DMS153 treated with DMSO at 0.1 percent for 48 hours (cell line): ENCODE measurements around the gene MAP4K4.

ENCODE experiments used
- DNase-seq: peaks from one replicate; lab custom pipeline; 2025; ENCODE audit not compliant: unreplicated experiment; lab: John Stamatoyannopoulos, UW

MAP4K4 gene

DNA sequence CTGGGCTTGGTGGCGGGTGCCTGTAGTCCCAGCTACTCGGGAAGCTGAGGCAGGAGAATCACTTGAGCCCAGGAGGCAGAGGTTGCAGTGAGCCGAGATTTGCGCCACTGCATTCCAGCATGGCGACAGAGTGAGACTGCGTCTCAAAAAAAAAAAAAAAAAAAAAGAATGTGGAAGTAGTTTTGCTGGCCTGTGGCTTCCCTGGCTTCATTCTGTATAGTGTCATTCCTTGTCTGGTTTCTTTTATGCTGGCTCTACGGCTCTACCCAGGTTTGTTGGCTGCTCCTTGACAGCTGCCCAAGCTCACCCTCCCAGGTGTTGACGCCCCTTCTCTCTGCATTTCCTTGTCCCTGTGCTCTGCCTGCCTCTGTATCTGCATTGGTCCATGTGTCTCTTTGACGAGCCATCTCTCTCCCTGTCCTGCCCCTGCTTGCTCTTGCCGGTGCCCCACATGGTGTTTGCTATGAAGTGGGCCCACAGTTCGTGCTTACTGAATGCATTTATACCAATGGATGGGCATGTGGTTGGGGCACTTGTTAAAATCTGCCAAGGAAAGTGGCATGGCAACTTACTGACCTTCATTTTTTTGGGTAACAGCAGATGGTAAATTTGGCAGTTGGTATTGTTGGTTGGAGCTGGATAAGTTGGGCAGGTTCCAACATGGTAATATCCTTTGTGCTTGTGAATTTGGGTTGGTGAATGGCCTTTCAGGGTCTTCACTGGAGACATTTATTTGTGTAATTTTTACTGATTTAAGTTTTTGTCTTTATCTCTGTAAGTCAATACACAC is 113.9 kb downstream of the MAP4K4 start:
- no peak for DNase-seq

DNA sequence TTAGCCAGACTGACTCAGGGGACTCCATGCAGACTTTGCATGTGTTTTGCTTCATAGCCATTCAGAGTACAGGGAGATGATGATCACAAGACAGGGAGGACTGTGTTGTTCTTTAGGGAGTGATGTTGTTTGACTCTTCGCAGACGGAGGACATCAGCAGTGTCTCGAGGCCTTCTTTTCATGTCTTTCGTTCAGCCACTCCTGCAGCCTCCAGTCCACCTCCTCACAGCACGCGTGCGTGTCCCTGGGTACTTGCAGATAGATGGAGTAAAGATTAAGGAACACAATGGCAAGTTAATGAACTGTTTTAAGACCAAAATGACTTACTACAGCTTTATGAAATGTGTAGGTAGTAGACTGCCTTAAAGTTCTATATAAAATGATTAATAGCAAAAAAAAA is 114.7 kb downstream of the MAP4K4 start:
- no peak for DNase-seq

DNA sequence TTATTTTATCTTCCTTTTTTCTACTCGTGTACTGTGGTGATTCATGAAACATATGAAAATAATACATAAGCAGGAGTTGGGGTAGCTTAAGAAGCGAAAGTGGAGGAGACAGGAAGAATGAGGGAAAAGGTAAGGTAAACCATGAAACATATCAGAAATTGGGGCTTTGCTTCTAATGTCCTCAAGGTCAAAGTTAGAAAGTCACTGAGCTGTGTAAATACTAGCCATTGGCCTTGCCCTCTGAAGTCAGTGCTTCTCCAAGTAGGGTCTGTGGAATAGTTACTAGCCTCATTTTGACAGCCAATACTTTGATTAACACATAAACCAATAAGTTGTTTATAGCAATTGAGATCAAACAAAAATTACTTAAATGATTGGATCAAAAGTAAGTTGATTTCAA is 117.2 kb downstream of the MAP4K4 start:
- DNase-seq = no peak

DNA sequence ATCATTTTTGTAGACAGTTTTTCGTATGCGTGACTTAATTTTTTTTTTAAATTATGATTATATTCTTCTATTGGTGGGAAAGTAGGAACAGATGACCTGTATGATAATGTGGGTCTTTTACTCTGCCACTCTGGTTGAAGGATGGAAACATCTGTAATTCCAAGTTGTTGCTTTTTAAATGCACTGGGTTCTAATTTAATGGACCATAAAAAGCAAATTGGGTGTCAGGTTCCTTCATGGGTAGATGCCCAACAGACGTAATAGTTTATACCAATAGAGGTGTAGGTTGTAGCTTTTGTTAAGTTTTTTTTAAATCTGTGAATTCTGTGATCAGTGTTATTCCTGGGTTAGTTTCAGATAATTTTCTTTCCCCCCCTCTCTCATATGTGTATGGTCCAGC is 117.6 kb downstream of the MAP4K4 start:
- no peak for DNase-seq

DNA sequence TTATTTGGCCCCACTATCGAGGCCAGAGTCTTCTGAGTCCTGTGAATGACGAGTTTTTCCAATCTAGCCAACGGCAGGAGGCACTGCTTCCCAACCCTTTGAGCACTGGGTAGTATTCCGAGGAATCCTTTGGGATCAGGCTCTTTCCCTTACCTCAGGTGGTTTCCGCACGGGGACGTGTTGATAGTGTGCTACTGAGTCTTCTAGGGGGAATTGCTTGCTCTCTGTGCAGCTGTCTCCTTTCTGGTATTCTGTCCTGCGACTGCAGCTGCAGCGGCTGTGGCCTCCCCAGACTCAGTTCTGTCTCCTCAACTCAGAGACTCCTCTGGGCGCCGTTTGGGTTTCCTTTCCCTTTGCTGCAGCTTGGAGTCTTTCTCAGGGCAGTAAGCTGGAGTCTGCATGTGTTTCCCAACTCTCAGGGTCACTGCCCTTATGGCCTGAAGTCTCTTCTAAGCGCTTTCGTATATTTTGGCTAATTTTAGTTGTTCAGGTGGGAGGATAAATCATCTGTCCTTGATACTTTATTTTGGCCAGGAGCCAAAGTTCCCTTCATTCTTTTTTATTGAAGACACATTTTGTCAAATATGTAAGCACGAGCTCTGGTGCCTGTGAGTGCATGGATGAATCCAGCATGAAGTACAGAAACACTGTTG is 118.4 kb downstream of the MAP4K4 start:
- DNase-seq = no peak

DNA sequence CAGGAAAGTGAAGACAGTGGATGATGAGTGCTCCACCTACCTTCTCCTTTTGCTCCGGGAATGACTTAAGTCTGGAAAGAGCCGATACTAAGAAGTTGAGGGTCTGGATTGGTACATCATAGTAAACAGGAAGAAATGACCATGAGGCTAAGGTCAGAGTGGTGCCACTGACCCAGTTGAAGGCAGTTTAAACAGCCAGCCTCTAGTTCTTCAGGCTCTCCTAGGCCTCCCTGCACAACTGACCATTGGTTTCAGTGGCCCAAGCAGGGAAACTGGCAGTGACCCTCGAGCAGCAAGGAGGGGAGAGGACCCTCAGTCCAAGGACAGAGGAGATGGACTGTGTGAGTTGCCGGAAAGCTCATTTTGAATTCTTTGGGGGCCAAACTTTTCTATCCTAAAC is 119.1 kb downstream of the MAP4K4 start:
- no peak for DNase-seq

DNA sequence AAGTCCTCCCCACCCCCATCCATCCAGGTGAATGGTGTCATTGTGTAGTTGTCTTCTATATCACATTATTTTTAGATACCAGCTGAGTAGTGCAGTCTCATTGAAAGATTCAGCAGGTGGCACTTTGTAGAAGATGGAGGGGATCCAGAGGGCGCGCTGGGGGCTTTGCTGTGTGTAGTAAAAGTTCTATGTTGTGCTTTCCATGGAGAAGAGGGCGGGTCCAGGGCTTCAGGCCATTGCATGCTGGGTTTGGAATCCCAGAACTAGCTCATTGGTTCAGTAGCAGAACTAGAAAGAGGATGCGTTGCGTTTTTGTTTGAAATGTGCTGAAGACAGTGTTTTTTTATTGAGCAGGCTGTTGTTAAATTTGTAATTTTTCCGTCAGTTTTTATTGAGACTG is 120.0 kb downstream of the MAP4K4 start:
- DNase-seq = no peak

DNA sequence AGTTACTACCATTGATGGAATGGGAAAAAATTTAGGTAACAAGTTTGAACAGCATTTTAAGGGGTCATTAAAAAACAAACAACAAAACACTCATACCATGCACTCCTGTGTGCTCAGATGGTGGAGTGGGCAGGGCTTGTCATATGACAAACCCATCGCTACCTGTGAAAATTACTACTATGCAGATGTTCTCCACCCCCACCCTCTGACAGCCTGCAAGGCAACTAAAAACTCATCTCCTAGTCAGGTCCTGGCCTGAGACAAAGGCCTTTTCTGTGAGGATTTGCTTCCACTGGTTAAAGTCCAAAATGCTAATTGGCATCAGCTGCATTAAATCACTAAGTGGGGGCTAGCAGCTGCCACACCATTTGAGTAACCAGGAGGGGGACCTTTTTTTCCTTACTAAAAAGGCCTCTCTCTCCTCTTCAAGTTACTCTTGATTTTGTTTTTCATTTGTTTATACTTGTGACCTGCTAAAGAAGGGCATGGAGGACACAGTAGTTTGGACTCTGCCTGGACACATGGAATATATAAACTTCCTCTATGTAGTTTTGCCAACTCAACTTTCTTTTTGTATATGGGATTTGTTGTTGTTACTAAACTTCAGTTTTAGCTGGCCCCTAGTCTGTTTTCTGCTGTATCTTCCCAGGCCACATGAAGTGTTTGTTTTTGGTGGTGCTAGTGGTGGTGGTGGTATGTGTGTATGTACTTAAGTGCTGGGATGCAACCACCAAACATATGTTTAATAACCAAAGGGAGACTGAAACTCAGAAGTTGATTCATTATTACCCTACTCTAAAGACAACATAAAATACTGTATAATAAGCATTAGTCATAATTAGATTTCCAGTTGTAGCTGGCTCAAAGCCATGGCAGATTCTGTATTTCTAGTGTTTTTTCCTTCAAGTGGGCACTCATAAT is 121.3 kb downstream of the MAP4K4 start:
- no peak for DNase-seq

DNA sequence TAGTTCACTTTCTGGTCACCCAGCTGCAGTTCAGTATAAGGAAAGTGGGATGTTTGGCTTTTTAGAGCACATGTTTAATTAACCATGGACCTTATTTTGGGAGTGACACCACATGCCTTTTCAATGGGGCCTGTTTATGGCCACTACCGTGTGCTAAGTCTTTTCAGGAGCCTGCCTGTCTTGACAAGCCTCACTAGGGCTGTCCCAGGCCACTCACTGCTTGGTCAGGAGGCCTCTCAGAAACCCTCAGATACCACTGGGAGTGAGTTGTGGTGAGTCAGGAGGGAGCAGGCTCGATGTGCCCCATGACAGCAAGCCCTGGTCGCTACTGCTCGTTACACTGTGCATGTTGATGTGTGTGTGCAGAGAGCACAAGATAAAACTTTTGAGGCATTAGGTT is 123.0 kb downstream of the MAP4K4 start:
- DNase-seq = no peak

DNA sequence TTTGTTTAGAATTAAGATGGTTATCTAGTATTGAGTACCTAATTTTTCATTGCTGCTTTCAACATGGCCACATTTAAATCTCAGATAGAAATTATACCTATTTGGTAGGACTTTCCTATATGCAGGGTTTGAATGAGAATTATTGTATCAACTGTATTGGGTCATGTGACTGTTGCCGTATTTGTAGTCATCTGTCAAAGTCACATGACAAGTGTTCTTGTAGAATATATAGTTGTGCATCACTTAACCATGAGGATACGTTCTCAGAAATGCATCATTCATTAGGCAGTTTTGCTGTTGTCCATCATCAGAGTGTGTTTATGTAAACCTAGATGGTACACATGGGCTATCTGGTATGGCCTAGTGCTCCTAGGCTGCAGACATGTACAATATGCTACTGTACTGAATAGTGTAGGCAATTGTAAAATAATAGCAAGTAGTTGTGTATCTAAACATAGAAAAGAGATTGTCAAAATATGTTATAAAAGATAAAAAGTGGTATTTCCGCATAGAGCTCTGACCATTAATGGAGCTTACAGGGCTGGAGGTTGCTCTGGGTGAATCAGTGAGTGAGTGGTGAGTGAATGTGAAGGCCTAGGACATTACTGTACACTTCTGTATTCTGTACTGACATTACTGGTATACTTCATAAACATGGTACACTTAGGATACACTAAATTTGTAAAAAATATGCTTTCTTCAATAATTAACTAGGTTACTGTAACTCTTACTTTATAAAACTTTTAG is 123.7 kb downstream of the MAP4K4 start:
- no peak for DNase-seq

DNA sequence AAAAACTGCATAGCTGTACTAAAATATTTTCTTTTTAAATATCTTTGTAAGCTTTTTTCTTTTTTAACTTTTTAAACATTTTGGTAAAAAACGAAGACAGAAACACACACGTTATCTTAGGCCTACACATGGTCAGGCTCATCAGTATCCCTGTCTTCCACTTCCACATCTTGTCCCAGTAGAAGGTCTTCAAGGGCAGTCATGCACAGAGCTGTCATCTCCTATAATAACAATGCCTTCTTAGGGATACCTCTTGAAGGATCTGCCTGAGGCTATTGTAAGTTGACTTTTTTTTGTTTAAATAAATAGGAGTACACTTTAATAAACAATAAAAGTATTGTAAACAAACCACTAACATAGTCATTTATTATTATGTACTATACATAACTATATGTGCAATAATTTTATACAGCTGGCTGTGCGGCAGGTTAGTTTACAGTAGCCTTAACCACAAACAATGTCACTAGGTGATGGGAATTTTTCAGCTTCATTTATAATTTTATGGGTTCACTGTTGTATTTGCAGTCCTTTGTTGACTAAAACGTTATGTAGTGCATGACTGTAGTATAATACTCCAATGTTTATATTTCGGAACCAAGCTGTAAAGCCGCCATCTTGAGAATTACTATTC is 124.4 kb downstream of the MAP4K4 start:
- DNase-seq = no peak

DNA sequence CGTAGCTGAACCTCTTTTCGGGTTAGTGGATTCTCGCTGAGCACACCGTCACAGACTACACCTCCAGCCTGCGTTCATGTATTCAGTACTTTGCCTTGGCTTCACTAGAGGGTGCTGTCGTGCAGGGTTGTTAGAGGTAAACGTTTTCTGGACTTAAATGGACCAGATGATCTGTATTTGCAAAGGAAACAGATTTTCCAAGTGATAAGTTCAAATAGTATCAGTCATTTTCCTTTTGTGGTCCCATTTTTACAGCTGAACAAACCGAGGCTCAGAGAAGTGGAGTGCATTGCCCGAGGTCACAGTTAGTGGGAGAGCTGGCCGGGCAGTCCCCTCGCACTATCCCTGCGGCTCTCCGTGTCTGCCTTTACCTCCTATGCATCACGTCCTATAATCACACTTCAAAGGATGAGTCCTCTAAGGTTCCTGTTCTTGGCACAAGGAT is 125.9 kb downstream of the MAP4K4 start:
- no peak for DNase-seq

DNA sequence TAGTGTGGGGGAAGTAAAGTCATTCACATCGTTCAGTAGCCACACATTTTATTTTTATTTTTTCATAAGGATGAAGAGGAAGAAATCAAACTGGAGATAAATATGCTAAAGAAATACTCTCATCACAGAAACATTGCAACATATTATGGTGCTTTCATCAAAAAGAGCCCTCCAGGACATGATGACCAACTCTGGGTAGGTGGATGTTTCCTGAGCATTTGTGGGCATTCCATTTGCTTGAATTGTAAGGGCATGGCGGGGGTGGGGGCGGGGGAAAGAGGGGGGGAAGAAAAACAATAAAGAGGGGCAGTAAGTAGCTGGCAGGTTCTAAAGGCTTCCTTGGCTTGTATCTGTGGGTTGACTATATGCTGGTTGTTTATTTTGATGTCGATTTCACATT is 126.4 kb downstream of the MAP4K4 start:
- no peak for DNase-seq

DNA sequence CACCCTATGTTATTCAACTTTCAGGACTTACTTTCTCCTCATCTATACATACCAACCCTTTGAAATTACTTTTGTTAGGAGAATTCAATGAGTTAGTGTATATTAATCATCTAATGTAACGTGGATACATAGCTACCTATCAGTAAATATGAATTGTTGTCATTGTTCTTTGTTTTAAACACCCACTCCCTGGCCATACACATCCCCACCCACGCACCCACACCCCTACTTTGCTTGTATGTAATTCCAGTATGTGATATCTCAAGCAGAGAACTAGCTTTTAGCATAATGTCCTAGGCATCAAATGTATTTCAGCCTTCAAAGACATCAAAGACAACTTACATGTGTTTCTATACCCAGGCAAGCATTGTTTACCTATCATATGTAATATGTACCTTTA is 129.2 kb downstream of the MAP4K4 start:
- DNase-seq = no peak

DNA sequence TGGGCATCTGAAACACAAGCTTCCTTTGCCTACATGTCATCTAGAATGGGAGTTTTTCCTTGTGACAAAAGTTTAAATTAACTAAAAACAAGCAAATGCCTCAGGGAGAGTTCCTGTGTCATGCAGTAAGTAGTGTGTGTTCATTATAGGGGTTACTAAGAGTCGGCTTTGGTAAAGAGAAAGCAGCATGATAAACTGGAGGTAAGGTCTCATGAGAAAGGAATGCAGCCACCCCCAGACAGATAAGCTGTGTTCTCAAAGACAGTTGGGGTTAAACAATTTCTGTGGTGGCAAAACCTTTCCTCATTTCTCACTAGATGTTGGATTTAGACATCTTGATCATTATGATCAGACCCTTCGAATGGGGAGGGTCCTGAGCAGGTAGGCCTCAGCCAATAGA is 129.7 kb downstream of the MAP4K4 start:
- DNase-seq = no peak

DNA sequence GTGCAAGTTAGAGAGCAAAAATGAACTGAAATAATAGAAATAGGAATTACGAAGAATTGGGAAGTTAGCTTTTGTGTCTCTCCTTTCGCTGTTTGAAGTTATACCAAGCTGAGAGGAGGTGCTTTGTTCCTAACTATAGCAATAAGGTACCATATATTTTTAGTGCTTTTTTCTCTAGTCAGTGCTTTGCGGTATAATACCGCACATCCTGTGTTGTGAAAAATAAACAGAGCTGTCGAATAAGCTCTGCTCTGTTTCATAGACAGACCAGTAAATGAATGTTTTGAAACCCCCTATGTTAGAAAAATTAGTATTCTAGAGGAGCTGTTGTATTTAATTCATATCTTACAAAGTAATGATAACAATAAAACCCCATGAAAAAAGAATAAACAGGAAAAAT is 130.8 kb downstream of the MAP4K4 start:
- DNase-seq = no peak

DNA sequence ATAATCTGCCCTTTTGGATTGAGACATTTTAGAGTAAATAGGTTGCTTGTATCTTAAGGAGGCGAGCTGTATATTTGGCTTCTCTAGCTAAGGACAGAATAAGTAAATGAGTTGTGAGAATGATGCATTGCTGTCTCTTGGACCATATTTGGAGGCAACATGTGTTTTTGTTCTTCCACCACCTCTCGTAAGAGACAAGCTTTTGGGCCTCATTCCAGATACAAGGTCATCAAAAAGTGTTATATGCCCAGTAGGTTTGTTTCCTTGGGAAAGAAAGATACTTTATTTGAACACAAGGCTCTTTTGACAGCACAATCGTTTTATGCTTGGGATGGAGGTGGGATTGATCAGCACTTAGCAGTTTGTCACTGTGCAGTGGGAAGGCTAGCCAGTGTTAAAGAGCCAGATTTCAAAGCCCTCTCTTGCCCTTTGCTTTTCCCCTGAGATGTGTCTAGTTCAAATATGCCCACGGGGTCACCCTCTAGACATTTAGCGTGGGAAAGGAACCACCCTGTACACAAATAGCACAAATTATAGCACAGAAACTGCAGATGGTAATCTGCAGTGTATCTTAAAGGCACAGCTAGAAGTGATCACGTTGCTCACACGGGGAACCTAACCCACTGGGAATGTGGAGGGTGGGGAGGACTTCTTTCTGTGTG is 131.3 kb downstream of the MAP4K4 start:
- no peak for DNase-seq

DNA sequence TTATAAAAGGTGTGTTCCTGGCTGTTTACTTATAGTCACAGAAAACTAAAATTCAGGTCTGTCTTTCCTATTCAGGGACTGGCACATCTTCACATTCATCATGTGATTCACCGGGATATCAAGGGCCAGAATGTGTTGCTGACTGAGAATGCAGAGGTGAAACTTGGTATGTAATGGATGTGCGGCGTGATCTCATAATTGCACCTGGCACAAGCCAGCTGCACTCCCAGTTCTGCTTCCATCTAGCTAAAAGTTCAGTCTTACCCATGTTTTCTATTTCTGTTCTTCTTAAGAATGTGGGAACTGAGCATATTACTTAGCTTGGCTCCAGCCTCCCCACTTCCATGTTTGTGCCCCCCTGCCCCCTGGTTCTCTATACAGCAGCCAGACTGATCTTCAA is 131.9 kb downstream of the MAP4K4 start:
- DNase-seq = no peak

DNA sequence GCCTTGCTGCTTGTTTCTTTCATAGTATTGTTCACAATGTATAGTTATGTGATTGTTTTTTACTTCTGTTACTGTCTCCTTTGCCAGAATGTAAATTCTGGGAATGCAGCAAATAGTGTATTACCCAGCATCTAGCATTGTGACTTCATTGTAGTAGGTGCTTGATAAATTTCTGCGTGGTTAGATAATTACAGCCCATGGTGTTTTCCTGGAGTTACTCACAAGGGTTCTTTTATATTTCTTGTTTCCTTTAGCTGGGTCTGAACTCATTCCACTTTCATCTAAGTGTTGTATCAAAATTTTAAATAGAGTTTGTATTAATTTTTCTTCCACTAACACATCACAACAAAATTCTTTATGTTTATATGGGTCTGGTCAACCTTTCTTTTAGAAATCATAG is 132.6 kb downstream of the MAP4K4 start:
- no peak for DNase-seq

DNA sequence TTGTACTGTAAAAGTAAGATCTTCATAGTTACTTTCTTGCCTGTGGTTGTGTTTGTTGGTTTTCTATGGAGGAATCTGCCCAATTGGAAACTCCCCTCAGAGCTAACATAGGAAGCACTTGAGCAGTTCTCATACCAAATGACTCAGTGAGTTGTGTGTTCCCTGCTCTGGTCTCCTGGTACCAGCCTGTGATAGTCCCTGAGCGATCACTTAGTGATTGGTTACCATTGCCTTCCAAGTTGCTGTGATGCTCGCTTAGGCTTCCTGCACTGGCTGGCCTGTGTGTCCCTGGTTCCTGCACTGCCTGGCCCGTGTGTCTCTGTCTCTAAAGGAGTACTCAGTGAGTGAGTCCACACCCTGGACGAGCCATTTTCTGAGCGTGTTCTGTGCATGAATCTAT is 133.0 kb downstream of the MAP4K4 start:
- DNase-seq = no peak
